Measurements from ENCODE around the gene HRNR.
A peak's percentile ranks its signal among the peaks of the same experiment; 100 is the strongest.

The HRNR gene

DNA sequence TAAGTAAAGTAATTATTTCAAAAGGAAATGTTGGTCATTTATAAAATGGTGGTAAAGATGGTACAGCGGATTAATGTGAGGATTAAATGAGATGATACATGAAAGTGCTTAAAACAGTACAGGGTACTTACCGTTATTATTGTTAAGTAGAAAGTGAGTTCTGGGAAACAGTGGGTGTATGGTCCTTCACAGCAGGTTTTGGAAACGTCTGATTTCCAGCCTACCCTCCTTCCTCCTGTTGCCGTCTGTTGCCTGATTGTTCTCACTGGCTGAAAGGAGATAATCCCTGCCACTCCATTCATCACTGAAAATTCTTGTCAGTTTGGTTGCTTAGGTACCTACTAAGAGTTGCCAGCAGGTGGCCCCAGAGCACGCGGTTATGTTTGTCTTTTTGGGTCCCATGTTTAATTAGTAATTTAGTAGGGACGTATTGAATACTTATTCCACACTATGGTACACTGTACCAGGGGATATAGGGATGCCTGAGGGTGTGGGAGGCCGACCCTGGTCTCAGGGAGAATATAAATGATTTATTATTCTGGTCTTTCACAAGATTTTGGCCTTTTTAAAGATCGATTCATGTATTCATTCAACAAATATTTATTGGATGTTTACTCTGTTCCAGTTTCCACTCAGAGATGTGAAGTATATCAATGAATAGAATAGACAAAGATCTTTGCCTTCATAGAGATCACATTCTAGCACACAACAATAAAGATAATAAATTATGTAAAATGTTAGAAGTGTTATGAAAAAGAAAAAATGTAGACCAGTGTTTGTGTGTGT lies 34.1 kb downstream of the HRNR start:
- Histone ChIP-seq H3K4me1 (peaks cover 9% of the 10 kb centered on the region; the same call in 1 of the 2 replicates), H3K4me3 (peak overlapping the region; percentile 65; the same call in 1 of the 2 replicates), H3K27me3 (peaks cover 11% of the 10 kb centered on the region; the same call in 1 of the 2 replicates), H3K27ac (no peak overlapping the region), H3K9ac (no peak overlapping the region), H3K9me3 (no peaks in the 10 kb centered on the region), H4K20me1 (no peaks in the 10 kb centered on the region), H3K36me3 (no peaks in the 10 kb centered on the region), H3K4me2 (peak overlapping the region; percentile 74)
- no peak for TF ChIP-seq Cebpa-rat (IDR thresholded peaks at IDR 0.05)

GRCh38 chr1:152188673-152189591 lies 35.1 kb downstream of the HRNR start:
- H3K4me3 ChIP-seq, result peak overlapping the region; percentile 65
- H3K27me3 ChIP-seq, result peaks cover 11% of the 10 kb centered on the region; the same call in 1 of the 2 replicates
- peak overlapping the region; percentile 74 for H3K4me2 ChIP-seq
- no peaks in the 10 kb centered on the region for H3K9me3 ChIP-seq
- H3K27ac ChIP-seq, result peak overlapping the region; percentile 47; the same call in 1 of the 2 replicates
- peak overlapping the region; percentile 49 for H3K9ac ChIP-seq
- H3K4me1 ChIP-seq, result peaks cover 9% of the 10 kb centered on the region; the same call in 1 of the 2 replicates
- no peak for TF ChIP-seq Cebpa-rat (IDR thresholded peaks at IDR 0.05)
- no peaks in the 10 kb centered on the region for H3K36me3 ChIP-seq
- no peaks in the 10 kb centered on the region for H4K20me1 ChIP-seq

- Histone ChIP-seq H3K9ac (no peak overlapping the region), H3K27me3 (peaks cover 11% of the 10 kb centered on the region; the same call in 1 of the 2 replicates), H3K4me3 (no peak overlapping the region), H3K4me1 (peaks cover 9% of the 10 kb centered on the region; the same call in 1 of the 2 replicates), H3K9me3 (no peaks in the 10 kb centered on the region), H3K27ac (no peak overlapping the region), H3K36me3 (no peaks in the 10 kb centered on the region), H3K4me2 (no peak overlapping the region), H4K20me1 (no peaks in the 10 kb centered on the region)
- TF ChIP-seq Cebpa-rat (IDR thresholded peaks at IDR 0.05), result no peak
These were observed 37.3 kb downstream of the HRNR start for GRCh38 chr1:152186556-152187285.

DNA sequence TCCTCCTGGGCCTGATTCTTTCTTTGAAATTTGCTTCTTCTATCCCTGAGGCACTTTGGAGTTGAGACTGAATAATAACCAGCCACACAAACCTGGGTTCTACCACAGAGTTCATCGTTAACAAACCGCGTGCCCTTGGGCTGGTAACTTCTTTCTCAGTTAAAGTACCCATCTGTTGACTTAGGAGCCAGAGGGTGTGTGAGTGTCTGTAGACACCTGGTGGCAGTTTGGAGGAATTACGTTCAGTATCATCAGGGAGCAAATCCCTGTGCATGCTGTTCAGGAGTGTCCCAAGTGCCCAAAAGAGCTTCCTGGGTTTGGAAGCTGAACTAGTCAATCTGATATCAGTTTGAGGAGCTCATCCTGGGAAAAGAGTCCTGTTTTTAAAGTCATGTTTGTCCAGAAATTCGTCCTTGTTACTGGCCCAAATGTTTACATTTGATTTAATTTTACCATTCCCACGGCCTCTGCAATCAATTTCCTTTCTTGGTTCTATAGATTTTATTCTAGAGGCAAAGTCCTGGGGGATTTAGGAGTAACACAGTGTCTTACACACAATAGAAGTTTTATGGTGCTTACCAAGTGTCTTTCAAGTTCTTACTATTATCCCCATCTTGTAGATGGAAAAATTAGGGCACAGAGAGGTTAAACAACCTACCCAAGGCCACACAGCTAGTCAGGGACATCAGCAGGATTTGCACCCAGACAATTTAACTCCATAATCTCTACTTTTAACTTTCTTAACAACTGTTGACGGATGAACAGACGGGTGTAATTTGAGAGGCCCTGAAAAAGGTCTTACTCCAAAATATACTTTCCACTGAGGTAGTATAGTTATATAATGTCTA lies 38.2 kb downstream of the HRNR start:
- Histone ChIP-seq H3K4me1 (peaks cover 9% of the 10 kb centered on the region; the same call in 1 of the 2 replicates), H3K4me3 (no peak overlapping the region), H4K20me1 (no peaks in the 10 kb centered on the region), H3K27me3 (peaks cover 11% of the 10 kb centered on the region; the same call in 1 of the 2 replicates), H3K9ac (no peak overlapping the region), H3K36me3 (no peaks in the 10 kb centered on the region), H3K4me2 (no peak overlapping the region), H3K9me3 (no peaks in the 10 kb centered on the region), H3K27ac (no peak overlapping the region)
- TF ChIP-seq Cebpa-rat (IDR thresholded peaks at IDR 0.05), result no peak

DNA sequence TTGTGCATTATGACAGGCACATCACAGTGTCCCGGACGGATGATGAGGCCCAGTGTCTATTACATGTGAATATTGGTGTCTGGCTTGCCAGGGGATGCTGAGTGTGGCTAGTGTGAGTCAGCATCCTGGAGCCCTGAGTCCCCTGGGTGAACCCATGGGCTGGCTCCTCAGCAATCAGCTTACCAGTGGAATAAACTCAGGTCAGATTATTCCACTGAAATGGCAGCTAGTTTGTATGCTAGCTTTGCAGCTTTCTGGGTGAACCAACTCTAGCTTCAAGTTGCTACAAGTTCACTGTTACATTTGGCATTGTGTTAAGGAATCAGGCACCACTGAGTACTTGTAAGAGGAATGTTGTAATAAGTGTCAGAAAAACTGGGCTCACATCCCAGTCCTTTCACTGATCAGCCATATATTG lies 41.0 kb downstream of the HRNR start:
- H3K9me3 ChIP-seq, result no peaks in the 10 kb centered on the region
- no peak overlapping the region for H3K27ac ChIP-seq
- no peak overlapping the region for H3K4me2 ChIP-seq

GRCh38 chr1:152182431-152182830 lies 41.6 kb downstream of the HRNR start:
- Histone ChIP-seq H4K20me1 (no peaks in the 10 kb centered on the region), H3K4me2 (no peak overlapping the region), H3K27ac (no peak overlapping the region), H3K4me1 (no peaks in the 10 kb centered on the region), H3K36me3 (no peaks in the 10 kb centered on the region), H3K9ac (no peak overlapping the region), H3K27me3 (no peaks in the 10 kb centered on the region), H3K4me3 (no peak overlapping the region), H3K9me3 (no peaks in the 10 kb centered on the region)
- TF ChIP-seq Cebpa-rat (IDR thresholded peaks at IDR 0.05), result no peak

More for the DNA sequence above, 41.0 kb downstream of the HRNR start:
- H3K27me3 ChIP-seq, result no peaks in the 10 kb centered on the region
- H3K9ac ChIP-seq, result no peak overlapping the region
- H4K20me1 ChIP-seq, result no peaks in the 10 kb centered on the region
- no peaks in the 10 kb centered on the region for H3K4me1 ChIP-seq
- H3K36me3 ChIP-seq, result no peaks in the 10 kb centered on the region
- TF ChIP-seq Cebpa-rat (IDR thresholded peaks at IDR 0.05), result no peak
- no peak overlapping the region for H3K4me3 ChIP-seq

- TF ChIP-seq Cebpa-rat (IDR thresholded peaks at IDR 0.05), result no peak
- Histone ChIP-seq H3K36me3 (no peaks in the 10 kb centered on the region), H4K20me1 (no peaks in the 10 kb centered on the region), H3K9ac (no peak overlapping the region), H3K4me3 (no peak overlapping the region), H3K4me1 (no peaks in the 10 kb centered on the region), H3K9me3 (no peaks in the 10 kb centered on the region), H3K27ac (no peak overlapping the region), H3K27me3 (no peaks in the 10 kb centered on the region), H3K4me2 (no peak overlapping the region)
These were observed 44.4 kb downstream of the HRNR start for GRCh38 chr1:152179566-152179965.

GRCh38 chr1:152170287-152170905 lies 53.6 kb downstream of the HRNR start:
- H3K4me1 ChIP-seq, result peaks cover 27% of the 10 kb centered on the region
- no peaks in the 10 kb centered on the region for H3K27me3 ChIP-seq
- H3K4me3 ChIP-seq, result no peak overlapping the region
- H3K27ac ChIP-seq, result no peak overlapping the region
- no peak overlapping the region for H3K9ac ChIP-seq
- no peak overlapping the region for H3K4me2 ChIP-seq
- no peaks in the 10 kb centered on the region for H4K20me1 ChIP-seq
- no peaks in the 10 kb centered on the region for H3K9me3 ChIP-seq
- H3K36me3 ChIP-seq, result no peaks in the 10 kb centered on the region
- no peak for TF ChIP-seq Cebpa-rat (IDR thresholded peaks at IDR 0.05)

Data from BLaER1 (cell line).